22Rv1 (cell line): ENCODE results near the gene NRARP.
A peak's percentile ranks its signal among the peaks of the same experiment; 100 is the strongest.

Experiments
- H3K27ac ChIP-seq: fragments of 450-650 bp; 2 replicates; pipeline ENCODE4 v1.5.1; 2017
- ZFX ChIP-seq: fragments of 450-650 bp; IDR thresholded peaks from 2 replicates; pipeline ENCODE4 v1.6.1; 2017; ENCODE audit warnings: antibody characterized with exemption, borderline replicate concordance
- TF ChIP-seq, protein P1 (sequence below): fragments of 450-650 bp; IDR thresholded peaks from 2 replicates; pipeline ENCODE4 v1.5.1; 2017; ENCODE audit warnings: mild to moderate bottlenecking

Gene NRARP

DNA sequence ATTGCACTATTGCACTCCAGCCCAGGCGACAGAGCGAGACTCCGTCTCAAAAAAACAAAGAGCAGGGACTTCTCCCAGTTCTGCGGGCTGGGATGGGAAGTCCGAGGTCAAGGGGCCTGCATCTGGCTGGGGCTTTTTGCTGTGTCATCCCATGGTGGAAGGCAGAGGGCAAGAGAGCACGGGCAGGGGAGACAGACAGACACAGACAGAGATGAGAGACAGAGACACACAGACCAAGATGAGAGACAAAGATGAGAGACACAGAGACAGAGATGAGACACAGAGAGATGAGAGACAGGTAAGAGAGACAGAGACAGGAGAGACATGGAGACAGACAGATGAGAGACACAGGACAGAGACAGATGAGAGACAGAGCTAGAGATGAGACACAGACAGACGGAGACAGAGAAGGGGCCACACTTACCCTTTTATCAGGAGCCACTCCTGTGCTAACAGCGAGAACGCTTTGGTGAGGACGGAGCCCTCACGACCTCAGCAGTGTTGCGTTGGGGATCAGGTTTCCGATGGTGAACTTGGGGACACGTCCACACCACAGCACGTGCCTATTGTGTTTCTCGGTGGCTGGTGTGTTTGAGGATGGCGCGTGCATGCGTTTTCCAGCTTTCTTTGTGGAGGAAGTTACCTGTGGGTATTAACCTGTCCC, 33.4 kb downstream of the NRARP start:
- TF ChIP-seq ZFX: no peak
- TF ChIP-seq, protein P1, sequence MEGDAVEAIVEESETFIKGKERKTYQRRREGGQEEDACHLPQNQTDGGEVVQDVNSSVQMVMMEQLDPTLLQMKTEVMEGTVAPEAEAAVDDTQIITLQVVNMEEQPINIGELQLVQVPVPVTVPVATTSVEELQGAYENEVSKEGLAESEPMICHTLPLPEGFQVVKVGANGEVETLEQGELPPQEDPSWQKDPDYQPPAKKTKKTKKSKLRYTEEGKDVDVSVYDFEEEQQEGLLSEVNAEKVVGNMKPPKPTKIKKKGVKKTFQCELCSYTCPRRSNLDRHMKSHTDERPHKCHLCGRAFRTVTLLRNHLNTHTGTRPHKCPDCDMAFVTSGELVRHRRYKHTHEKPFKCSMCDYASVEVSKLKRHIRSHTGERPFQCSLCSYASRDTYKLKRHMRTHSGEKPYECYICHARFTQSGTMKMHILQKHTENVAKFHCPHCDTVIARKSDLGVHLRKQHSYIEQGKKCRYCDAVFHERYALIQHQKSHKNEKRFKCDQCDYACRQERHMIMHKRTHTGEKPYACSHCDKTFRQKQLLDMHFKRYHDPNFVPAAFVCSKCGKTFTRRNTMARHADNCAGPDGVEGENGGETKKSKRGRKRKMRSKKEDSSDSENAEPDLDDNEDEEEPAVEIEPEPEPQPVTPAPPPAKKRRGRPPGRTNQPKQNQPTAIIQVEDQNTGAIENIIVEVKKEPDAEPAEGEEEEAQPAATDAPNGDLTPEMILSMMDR: no peak
- H3K27ac ChIP-seq: peak overlapping the region; percentile 98

DNA sequence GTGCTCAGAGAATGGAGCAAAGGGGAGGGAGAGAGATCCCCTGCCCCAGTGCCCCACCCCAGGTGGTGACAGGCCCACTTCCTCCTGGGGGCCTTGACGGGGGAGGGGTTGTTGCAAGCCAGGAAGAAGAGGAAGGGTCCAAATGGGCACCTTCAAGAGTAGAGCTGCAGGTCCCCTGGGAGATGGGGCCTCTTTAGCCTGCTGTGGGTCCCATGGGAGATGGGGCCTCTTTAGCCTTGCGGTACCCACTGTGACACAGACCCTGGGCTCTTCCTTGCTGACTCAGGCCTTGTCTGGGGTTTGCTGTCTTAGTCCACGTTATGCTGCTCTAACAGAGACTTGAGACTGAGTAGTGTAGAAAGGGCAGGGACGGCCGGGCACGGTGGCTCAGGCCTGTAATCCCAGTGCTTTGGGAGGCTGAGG, 34.1 kb downstream of the NRARP start:
- TF ChIP-seq, protein P1: no peak
- TF ChIP-seq ZFX: no peak

DNA sequence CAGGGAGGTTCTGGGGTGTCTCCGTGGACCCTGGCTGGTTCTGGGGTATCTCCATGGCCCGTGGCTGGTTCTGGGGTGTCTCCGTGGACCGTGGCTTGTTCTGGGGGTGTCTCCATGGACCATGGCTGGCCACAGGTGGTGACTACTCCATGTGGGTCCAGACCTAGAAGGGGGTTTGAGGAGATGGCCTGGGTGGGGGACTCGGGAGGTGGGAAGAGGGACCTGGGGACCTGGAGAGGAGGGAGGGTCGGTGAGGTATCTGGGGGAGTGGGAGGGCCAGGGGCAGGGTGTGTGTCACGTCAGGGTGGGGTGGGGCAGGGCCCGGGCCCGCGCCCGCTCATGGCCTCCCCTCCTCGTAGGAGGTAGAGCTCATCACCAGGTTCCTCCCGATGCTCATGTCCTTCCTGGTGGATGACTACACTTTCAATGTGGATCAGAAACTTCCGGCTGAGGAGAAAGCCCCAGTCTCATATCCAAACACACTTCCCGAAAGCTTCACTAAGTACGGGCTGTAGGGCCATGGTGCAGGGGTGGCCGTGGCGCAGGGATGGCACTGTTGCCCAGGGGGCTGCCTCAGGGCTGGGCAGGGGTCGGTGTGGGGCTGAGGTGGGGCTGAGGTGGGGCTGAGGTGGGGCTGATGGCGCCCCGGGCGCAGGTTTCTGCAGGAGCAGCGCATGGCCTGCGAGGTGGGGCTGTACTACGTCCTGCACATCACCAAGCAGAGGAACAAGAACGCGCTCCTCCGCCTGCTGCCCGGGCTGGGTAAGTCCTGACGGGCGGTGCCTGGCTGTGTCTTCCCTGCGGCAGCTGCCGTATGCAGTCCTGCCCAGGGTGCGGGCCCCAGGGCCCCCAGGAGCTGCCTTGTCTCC, 35.3 kb downstream of the NRARP start:
- H3K27ac ChIP-seq: peak overlapping the region; percentile 98
- TF ChIP-seq, protein P1: no peak
- no peak for TF ChIP-seq ZFX

More for the DNA sequence above, 34.1 kb downstream of the NRARP start:
- peak overlapping the region; percentile 98 for H3K27ac ChIP-seq

DNA sequence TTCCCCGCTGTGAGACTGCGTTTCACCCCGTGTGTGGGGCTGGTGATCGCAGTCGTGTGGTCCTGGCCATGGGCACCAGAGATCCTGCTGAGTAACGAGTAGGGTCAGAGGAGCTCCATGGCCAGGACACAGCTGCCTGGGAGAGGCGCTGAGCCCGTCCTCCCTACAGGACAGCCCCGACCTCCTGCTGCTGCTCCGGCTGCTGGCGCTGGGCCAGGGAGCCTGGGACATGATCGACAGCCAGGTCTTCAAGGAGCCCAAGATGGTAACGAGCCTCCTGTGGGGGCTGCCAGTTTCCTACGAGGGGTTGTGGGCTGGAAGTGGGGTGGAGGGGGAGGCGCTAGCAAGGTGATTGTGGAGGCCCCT, 35.9 kb downstream of the NRARP start:
- H3K27ac ChIP-seq: peak overlapping the region; percentile 98
- TF ChIP-seq, protein P1: no peak
- no peak for TF ChIP-seq ZFX

DNA sequence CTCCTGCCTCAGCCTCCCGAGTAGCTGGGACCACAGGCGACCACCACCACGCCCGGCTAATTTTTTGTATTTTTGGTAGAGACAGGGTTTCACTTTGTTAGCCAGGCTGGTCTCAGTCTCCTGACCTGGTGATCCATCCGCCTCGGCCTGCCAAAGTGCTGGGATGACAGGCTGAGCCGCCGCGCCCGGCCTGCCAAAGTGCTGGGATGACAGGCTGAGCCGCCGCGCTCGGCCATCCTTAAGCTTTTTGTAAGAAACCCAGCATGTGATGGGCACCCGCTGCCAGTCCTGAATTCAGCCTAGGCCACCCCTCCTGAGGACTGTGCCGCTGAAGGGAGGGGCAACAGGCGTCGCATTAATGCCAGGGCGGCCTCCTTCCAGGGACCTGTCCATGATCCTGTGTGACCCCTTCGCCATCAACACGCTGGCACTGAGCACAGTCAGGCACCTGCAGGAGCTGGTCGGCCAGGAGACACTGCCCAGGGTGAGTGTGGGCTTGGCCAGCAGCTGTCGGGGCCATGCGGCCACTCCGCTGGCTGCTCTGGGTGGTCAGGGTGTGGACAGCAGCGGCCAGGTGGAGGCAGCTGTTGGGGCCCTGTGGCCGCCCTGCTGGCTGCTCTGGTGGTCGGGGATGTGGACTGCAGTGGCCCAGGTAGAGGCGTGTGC, 36.4 kb downstream of the NRARP start:
- H3K27ac ChIP-seq: peak overlapping the region; percentile 98
- TF ChIP-seq, protein P1: no peak
- no peak for TF ChIP-seq ZFX

DNA sequence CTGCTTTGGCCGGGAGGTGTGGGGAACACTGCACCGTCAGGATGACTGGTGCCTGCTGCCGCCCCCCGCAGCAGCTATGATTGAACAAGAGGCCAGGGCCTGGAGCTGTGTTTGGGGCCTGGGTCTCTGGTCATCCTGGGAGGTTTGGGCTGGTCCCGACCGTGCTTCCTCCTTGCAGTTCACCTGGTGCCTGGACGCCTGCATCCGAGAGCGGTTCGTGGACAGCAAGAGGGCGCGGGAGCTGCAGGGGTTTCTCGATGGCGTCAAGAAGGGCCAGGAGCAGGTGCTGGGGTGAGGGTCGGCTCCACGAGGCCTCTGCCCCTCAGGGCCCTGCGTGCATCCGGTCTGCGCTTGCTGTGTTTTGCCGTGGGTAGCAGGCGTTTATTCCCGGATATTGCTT, 38.0 kb downstream of the NRARP start:
- TF ChIP-seq, protein P1: no peak
- no peak for TF ChIP-seq ZFX

More for the DNA sequence above, 38.0 kb downstream of the NRARP start:
- peak overlapping the region; percentile 98; the same call in 1 of the 2 replicates for H3K27ac ChIP-seq
